ENCODE results near the gene RXRA. TPM values are rescaled to one million over a fixed set of nuclear protein-coding genes. Genes with fewer than 3 reads are reported as not detected.

RXRA gene
- total RNA-seq, 2 donors from 2014 or later, result 34.5 to 50.8 TPM

- Histone ChIP-seq H3K4me3 (no peak overlapping the region), H3K4me1 (peaks cover 0 to 100% of the 10 kb centered on the region in 2 donors), H3K27me3 (no peaks in the 10 kb centered on the region), H3K36me3 (no peaks in the 10 kb centered on the region), H3K9me3 (no peaks in the 10 kb centered on the region), H3K27ac (peak overlapping the region in 1 of 2 donors; percentile 5)
- no peak for DNase-seq (ENCODE audit: low spot score)
- TF ChIP-seq, protein P1, sequence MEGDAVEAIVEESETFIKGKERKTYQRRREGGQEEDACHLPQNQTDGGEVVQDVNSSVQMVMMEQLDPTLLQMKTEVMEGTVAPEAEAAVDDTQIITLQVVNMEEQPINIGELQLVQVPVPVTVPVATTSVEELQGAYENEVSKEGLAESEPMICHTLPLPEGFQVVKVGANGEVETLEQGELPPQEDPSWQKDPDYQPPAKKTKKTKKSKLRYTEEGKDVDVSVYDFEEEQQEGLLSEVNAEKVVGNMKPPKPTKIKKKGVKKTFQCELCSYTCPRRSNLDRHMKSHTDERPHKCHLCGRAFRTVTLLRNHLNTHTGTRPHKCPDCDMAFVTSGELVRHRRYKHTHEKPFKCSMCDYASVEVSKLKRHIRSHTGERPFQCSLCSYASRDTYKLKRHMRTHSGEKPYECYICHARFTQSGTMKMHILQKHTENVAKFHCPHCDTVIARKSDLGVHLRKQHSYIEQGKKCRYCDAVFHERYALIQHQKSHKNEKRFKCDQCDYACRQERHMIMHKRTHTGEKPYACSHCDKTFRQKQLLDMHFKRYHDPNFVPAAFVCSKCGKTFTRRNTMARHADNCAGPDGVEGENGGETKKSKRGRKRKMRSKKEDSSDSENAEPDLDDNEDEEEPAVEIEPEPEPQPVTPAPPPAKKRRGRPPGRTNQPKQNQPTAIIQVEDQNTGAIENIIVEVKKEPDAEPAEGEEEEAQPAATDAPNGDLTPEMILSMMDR (IDR thresholded peaks at IDR 0.05), result no peak
These were observed 54.5 kb downstream of the RXRA start for GRCh38 chr9:134380542-134381271.

DNA sequence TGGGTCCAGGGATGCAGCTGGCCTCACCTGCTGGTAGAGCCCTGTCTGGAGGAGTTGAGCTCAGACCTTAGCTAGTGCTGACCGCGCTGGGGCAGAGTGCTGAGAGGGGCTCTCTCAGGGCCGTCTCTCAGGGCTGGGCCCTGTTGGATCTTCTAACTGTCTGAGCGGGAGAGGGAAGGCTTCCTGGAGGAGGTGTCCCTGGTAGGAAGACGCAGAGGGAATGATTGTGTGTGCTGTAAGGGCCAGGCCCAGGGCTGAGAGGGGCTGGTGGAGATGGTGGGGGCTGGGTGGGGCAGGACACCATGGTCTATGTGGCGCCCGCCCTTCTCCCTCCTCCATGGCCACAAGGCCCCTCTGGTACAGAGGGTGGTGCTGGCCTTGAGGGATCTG, 55.0 kb downstream of the RXRA start:
- no peaks in the 10 kb centered on the region for H3K27me3 ChIP-seq
- H3K27ac ChIP-seq, result peak overlapping the region in 1 of 2 donors; percentile 39
- peaks cover 0 to 100% of the 10 kb centered on the region in 2 donors for H3K4me1 ChIP-seq
- DNase-seq (ENCODE audit: low spot score), result no peak
- TF ChIP-seq, protein P1 (IDR thresholded peaks at IDR 0.05), result no peak
- no peak overlapping the region for H3K4me3 ChIP-seq
- H3K36me3 ChIP-seq, result no peaks in the 10 kb centered on the region
- H3K9me3 ChIP-seq, result no peaks in the 10 kb centered on the region

DNA sequence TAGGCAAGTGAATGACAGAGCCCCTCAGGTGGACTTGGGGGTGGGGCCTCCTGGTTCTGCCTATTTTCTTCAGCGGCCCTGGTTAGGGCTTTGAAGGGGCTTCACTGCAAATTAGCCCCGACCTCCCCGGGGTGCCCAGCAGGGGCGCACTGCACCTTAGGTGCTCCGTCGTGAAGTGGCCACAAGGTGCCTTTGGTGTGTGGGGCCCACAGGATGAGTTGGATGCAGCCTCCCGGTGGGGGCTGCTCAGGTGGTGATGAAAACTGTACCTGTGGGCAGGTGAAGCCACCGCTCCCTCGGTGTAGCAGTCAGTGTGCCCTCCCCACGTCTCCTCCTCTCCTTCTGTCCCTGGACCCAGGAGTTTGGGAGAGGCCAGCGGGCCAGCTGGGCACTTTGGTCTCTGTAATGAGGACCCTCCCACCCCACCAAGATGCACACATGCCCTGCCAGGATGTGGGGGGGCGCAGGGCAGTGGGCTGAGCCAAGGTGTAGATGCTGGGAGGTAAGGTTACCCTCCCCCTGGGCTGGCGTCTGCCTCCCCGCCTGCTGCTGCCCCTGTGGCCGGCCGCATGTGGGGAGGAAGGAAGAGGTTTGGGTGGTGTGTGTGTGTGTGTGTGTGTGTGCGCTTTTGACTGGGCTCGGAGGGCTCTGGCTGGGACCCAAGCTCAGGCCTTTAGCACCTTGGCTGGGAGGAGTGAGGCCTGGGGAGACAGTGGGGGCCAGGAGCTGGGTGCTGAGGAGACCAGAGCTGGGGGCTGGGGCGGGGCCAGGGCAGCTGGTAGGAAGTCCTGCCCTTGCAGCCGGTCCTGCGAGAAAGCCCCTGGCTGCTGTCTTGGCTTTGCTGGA, 55.6 kb downstream of the RXRA start:
- Histone ChIP-seq H3K36me3 (no peaks in the 10 kb centered on the region), H3K4me1 (peaks cover 0 to 100% of the 10 kb centered on the region in 2 donors), H3K4me3 (no peak overlapping the region), H3K9me3 (no peaks in the 10 kb centered on the region), H3K27ac (peak overlapping the region; percentile 3 to 39), H3K27me3 (no peaks in the 10 kb centered on the region)
- DNase-seq (ENCODE audit: low spot score), result no peak
- TF ChIP-seq, protein P1 (IDR thresholded peaks at IDR 0.05), result peak in 1 of 2 donors; percentile 30

DNA sequence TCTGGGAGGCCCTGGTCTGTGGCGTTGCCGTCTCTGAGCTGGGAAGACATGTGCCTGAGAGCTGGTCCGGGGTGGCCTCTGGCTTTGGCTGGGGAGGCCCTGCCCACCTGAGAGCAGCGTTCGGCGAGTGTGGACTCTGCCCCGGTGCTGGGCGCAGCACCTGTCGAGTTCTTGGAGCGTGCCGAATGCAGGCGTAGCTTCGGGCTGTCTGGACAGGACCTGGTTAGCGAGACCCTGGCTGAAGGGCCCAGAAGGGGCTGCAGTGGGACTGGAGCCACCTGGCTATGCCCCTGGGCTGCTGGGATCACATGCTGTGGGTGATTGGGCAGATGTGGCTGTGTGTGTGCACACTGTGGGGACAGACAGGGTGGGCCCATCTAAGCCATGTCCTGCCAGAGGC, 56.5 kb downstream of the RXRA start:
- DNase-seq (ENCODE audit: low spot score), result no peak
- H3K36me3 ChIP-seq, result no peaks in the 10 kb centered on the region
- H3K4me3 ChIP-seq, result no peak overlapping the region
- no peaks in the 10 kb centered on the region for H3K27me3 ChIP-seq
- TF ChIP-seq, protein P1 (IDR thresholded peaks at IDR 0.05), result no peak
- peak overlapping the region in 1 of 2 donors; percentile 39 for H3K27ac ChIP-seq
- no peaks in the 10 kb centered on the region for H3K9me3 ChIP-seq
- peaks cover 0 to 100% of the 10 kb centered on the region in 2 donors for H3K4me1 ChIP-seq

DNA sequence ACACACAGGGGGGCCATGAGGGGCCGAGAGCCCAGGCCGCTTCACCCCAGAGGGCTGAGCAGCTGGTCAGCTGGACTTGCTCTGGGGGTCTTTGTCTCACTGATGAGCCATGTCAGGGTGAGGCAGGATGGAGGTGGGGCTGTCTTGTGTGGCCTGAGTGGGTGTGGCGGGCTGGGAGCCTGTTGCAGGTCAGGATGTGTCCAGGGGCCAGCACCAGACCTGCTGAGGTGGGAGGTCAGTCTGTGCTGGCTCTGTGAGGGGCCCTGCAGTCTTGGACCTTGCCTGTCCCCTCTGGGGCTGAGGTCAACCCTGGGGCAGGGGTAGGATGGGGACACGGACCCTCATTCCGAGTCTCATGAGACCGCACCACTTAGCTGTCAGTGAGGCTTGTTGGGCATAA, 56.9 kb downstream of the RXRA start:
- no peak overlapping the region for H3K27ac ChIP-seq
- DNase-seq (ENCODE audit: low spot score), result no peak
- H3K9me3 ChIP-seq, result no peaks in the 10 kb centered on the region
- peaks cover 0 to 100% of the 10 kb centered on the region in 2 donors for H3K4me1 ChIP-seq
- TF ChIP-seq, protein P1 (IDR thresholded peaks at IDR 0.05), result no peak
- no peaks in the 10 kb centered on the region for H3K36me3 ChIP-seq
- H3K27me3 ChIP-seq, result no peaks in the 10 kb centered on the region
- no peak overlapping the region for H3K4me3 ChIP-seq

Data from right atrium auricular region (tissue), 2 donors.